Fibroblast of skin of back (primary cell): ENCODE data around the gene DNHD1.

Experiments
- DNase-seq: peaks from one replicate; pipeline ENCODE4 v3.0.0-alpha.2; 2013

The DNHD1 gene

DNA sequence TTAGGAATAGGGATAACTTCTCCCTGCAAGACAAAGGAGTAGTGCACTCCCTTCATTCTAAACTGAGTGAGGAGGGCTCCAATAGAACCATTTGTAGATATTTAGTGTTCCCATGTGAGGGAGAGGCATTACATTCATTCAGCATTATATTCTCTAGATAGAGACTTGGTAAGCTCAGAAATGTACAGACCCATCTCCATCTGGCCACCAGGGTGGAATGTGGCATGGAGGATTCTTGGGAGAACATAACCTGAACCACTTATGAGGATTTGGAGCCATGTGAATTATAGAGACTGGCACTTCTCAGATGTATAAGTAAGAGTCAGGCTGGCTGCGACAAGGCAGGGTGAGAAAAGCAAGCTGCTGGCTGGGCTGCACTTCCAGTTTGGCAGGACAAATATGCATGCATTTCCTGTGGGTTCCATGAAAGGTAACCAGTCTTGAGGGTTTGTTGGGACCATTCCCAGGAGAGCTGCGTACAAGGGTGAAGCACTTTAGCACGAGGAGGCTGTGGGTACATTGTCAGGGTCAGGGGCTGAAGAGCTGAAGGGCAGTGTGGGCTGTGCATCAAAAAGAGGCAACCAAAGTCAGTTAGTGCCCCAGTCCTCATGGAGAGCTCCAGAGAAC is 97.2 kb downstream of the DNHD1 start:
- DNase-seq: no peak

DNA sequence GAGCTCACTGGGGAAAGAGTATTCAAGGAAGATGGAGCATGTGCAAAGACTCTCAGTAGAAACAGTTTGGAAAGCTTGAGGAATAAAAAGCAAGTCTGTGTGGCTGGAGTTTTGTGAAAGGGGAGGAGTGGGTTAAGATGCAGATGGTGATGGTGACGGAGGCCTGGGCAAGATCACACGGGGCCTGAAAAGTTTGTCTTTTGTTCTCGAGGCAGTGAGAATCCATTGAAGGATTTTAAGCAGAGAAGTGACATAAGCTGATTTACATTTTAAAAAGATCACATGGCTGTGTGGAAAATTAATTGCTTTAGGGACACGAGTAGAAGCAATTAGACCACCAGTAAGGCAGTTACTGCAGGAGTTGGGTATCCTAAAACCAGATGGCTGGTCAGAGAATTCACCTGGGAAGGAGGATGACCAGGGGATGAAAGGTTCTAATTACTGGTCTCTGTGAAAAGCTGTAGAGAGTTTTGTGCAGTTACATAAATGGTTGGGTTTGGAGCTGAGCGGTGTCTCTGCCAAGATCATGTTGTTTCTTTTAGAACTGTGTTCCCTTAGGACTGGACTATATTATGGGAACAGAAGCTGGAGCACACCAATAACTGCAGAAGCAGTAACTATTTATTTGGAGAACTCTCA is 99.3 kb downstream of the DNHD1 start:
- no peak for DNase-seq

DNA sequence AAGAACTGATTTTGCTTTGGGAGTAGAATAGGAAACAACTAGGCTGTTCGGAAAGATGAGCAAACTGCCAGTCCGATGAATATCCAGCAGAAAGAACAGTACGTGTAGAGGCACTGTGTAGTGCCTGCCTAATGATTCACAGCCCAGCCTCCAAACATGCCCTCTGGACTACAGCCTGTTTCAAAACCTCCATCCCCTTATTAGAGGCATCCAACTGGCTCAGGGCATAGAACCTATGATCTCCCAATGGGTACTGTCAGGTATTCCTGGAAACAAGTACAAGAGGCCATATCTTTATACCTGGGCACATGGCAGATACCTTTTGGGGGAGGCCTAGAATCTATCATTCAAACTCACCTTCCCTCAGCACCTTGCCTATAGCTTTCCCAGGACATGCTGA is 101.5 kb downstream of the DNHD1 start:
- no peak for DNase-seq

DNA sequence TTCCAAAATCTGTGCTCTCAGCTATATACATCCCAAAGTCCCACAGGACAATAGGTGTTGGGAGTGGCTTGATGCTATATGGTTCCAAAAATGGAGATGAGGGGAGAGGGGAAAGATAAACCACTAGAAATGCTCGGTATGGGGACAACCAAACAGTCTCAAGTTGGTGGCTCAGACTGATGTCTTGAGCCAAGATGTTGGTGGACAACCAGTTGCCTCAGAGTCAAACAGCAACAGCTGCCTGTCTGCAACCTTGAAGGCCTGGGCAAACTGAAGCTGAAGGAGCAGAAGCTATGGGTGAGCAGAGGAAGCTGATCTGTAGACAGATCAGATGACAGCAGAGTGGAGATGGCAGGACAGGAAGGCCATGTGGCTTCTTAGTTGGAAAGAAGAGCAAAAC is 102.4 kb downstream of the DNHD1 start:
- no peak for DNase-seq

DNA sequence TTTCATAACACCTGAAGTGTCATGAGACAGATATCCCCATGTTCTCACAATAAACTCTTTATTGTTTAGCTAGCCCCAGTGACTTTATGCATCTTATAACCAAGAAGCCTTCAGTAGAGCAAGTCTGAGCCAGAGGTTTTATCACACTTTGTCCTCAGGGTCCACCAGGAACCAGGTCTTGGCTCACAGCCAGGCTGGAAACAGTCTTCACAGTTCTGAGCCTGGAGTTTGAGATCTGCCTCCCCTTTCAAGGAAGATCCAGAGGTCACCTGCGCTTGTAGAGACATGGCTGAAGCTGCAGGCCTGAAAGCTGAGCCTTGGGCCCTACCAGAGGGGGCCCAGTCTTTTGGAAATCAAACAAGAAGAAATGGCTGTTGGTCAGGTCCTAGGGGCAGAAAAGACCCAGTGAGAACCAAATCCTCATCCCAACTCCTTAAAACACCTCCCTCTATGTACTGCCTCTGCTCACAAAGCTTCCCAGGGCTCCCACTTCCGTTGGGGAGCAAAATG is 102.9 kb downstream of the DNHD1 start:
- no peak for DNase-seq

DNA sequence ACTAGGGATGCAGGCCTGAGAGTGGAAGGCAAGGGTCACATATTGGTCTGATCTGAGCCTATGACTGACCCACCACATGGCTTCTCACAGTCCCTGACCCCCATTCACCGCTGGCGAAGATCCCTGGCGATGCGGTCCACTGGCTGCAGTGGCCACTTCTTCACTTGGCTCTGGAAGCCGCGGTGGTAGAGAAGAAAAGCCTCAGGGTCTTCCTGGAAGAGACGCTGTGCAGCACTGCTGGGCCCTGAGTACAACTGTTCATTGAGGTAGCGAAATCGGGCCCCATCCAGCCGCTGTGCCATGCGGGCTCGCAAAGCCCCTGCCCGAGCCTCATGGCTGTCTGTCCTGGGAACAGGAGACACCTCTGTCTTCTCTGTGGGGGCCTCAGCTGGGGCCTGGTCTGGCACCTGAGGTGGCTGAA is 104.0 kb downstream of the DNHD1 start:
- DNase-seq: no peak

DNA sequence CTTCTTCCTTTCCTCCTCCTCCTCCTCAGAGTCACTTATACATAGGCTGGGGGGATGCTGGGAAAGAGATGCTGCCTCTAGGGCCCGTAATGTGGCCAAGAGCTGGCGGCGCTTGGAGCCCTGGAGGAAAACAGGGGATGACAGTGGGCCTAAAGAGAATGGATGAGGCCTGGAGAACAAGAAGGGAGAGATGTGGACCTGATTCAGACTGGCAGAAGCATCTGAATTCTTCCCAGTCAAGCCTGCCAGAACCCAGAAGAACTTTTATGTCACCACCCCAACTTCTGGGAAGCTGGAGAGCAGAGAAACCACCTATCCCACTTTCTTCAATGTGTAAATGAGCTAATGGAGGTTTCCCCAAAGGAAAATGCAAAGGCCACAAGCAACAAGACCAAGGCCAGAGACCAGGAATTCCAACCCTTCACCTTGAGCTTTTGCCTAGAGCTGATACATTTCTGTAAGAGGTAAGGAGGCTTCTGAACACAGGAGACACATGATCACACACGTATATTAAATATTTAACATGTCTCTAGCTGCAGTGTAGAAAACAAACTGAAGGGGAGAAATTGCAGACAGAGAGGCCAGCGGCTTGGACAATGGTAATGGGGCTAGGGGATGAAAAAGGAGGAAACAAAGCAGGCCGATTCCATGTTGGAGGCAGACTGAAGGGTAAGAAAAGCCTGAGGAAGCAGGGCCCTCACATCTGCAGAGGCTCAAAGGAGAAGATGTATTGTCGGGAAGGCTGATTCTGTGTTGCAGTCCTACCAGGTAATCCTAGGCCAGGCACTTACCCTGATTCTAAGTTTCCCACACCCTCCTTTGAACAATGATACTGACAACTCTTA is 105.2 kb downstream of the DNHD1 start:
- no peak for DNase-seq

DNA sequence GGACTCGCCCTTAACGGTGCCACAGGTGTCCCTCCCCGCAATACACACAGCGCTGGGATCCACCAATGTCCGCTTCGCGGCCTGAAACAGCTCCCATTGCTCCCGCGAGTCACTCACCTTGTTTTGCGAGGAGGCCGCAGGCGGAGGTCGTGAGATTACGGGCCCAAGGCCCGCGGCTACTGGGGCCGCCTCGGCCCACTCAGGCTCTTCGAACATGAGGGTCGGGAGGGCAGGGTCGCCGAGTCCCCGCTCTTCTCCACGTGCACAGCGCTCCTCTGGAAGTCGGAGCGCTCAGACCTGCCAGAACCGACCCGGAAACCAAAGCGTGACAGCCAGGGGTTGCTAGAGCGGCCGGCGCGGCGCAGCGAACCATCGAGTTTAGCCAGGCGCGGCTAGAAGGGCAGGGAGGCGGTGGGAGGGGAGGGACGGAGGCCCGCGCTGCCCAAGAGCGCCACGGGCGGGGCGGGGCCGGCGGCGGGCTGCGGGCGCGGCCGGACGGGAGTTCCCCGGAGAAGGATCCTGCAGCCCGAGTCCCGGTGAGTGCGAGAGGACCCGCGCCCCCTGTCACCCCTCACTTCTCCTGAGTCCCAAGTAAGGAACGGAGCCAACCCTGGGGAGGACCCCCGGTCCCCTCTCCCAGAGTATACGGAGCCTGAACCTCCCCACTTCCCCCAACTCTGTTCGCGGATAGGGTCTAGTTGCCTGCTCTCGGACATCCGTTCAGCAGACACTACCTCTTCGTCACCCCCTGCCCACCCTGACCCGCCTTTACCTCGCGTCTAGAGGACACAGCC is 106.4 kb downstream of the DNHD1 start, which contains the start of the genes ILK and RRP8:
Gene ILK, plus strand, starts transcription at position 488 of the 794 bp plus-strand sequence. CDS start 498 bp downstream, outside the sequence.
Gene RRP8, minus strand, starts transcription at position 330 of the 794 bp plus-strand sequence. Its CDS starts 114 bp downstream, at position 216.
- peak; percentile 90 for DNase-seq

DNA sequence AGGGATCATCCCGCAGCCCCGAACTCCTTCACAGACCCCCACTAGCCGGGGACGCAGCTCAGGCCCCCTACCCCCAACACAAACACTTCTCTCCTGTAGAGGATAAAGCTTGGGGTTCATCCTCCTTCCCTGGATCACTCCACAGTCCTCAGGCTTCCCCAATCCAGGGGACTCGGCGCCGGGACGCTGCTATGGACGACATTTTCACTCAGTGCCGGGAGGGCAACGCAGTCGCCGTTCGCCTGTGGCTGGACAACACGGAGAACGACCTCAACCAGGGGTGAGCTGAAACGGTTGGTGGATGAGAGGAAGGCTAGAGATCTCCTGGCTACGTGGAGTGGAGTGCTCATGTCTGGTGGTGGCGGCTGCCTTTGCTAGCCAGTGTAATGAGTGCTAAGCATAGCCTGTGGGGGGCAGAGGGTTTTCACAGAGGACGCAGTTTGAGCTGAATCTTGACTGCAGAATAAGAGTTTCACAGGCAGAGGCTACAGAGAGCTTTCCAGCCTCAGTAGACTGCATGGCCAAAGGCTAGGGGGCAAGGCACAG is 107.1 kb downstream of the DNHD1 start:
- DNase-seq: peak; percentile 66

DNA sequence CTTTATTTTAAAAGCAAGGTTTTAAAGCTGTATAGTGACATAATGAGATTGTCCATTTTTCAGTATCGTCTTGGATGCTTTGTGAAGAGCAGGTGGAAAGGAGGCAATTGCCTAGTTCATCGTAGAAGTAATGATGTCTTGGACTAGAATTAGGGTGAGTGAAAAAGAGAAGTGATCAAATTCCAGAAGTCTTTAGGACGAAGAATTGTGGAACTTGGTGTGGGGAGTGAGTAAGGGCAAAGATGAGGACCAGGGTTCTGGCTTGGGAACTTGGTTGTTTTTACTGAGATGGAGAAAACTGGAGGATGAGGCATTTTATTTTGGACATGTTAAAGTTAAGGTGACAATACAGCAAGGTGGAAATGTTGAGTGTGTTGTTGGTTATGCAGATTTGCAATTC is 107.7 kb downstream of the DNHD1 start:
- DNase-seq: no peak

DNA sequence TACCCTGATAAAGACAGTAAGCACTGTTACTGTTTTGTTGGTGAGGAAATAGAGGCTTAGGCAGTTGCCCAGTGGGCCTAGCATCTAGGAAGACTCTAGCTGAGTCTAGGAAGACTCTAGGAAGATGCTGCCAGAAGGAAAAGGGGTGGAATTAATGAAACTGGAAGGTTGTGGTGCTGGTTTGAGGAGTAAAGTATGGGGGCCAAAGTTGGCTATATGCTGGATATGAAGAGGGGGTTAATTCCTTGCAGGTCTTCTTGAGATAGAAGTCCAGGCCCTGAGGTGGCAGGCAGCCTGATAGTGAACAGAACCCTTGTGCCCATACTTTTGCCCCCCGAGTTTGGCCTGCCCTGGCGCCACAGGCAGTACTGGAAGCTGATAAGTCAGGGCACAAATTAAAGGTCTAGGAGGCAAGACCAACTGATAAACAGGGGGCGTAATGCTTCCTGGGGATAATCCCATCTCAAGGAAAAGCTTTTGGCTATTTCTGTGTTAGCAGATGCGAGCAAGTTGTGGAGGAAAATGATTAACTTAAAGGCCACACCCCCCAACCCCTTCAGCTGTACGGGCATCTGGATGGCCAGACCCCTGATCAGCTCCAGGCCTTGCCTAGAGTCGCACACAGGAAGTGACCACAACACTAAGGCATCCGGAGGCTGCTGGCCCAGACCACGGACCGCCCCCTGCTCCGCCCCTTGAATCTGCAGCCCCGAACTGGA is 109.5 kb downstream of the DNHD1 start:
- peak; percentile 96 for DNase-seq

DNA sequence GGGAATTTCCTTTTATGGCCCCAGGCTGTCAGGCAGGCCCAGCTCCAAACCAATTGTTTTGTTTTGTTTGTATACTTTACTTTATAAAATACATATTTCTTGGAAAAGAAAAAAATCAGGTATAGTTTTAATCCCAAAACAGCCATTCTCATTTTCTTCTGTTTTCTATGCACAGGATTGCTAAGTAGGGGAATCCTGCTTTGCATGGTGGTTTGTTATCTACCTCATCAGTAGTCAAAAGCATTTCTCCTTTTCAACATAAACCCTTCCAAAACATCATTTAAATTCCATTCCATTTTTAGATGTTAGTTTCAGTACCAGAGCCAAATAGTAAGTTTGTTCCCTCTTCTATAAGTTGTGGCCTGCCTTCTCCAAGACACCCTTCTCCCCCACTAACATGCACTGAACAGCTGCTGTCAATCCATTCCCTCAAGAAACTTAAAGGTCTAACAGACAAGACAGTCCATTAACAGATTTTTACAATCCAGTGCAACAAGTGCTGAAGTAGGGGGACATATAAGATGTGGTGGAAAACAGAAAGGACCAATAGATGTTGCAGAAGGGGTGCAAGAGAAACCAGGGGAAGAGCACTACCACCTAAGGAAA is 110.2 kb downstream of the DNHD1 start:
- DNase-seq: peak; percentile 47

DNA sequence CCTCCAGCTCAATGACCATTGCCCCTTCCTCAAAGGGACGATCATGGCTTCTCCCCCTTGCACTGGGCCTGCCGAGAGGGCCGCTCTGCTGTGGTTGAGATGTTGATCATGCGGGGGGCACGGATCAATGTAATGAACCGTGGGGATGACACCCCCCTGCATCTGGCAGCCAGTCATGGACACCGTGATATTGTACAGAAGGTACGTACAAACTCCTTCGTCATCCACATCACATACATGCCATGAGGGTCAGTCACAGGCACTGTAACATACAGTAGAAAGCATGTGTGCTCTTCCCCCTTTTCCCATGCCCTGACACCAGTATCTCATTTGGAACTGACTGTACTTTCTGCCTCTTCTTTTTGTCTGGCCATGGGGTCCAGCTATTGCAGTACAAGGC is 110.9 kb downstream of the DNHD1 start:
- no peak for DNase-seq

DNA sequence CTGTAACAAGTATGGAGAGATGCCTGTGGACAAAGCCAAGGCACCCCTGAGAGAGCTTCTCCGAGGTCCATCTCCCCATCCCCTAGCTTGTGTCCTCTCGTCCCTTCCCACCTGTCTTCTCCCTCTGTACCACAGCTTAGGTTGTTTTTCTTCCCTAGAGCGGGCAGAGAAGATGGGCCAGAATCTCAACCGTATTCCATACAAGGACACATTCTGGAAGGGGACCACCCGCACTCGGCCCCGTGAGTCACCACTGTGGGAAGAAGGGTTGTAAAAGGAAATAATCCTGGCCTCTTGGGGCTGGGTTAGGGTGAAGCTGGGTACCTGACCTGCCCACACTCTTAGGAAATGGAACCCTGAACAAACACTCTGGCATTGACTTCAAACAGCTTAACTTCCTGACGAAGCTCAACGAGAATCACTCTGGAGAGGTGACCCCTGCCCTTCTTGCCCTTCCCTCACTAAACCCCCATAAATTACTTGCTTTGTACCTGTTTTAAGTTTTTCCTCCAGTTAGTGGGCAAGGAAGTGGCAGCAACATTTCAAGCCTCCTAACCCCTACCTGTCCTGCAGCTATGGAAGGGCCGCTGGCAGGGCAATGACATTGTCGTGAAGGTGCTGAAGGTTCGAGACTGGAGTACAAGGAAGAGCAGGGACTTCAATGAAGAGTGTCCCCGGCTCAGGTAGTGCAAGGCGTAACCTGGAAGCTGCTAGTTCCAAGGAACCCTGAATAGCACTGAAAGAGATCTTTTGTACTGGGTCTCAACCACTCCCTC is 111.8 kb downstream of the DNHD1 start:
- peak; percentile 45 for DNase-seq

DNA sequence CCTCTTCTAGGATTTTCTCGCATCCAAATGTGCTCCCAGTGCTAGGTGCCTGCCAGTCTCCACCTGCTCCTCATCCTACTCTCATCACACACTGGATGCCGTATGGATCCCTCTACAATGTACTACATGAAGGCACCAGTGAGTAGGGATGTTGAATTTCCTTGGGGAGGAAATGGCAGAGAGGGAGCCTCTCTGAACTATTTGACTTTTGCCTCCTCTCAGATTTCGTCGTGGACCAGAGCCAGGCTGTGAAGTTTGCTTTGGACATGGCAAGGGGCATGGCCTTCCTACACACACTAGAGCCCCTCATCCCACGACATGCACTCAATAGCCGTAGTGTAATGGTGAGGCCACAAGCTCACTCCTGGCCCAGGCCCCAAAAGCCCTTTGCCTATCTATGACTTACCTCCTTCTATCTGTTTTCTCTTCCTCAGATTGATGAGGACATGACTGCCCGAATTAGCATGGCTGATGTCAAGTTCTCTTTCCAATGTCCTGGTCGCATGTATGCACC is 112.5 kb downstream of the DNHD1 start:
- DNase-seq: no peak

DNA sequence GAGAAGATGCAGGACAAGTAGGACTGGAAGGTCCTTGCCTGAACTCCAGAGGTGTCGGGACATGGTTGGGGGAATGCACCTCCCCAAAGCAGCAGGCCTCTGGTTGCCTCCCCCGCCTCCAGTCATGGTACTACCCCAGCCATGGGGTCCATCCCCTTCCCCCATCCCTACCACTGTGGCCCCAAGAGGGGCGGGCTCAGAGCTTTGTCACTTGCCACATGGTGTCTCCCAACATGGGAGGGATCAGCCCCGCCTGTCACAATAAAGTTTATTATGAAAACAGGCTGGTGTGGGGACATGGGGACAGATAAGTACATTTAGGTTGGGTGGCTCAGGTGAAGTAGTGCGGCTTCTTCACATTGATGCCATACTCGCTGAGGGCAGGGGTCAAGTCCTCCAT is 113.5 kb downstream of the DNHD1 start:
- no peak for DNase-seq

DNA sequence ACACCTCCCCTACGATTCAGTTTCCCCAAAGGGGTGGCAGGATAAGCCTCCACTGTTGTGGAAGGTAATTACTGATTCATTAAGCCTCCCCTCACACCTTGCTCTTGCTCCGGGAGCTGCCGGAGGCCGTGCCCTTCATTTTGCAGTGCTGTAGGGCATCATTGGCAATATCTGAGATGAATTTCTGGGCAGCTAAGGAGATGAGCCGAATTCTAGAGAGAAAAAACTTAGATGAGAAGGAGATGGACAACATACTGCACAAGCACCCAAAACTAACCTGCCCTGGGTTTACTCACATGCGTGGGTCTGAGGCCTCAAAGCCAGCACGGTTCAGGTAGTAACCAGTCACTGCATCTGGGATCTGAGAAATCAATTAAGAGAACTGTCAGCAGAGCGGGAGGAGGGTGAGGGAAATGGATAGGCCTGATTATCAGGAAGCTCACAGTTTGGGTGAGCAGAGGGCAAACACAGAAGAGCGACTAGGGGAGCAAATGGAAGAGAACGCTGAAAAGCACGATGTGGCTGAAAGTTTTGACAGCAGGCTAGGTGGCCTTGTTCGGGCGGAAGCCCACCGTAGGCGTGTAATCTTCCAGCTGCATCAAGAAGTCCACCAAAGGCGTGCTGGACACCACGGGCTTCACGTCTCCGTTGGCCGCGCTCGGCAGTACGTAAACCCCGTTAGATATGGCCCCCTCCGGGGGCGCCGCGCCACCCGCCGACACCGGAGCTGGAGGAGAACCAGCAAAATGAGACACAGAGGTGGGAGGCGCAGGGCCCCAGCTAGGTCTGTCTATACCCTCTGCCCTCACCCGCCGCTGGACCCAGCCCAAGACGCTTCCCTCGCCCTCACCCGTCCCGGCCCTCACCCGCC is 114.2 kb downstream of the DNHD1 start:
- peak; percentile 25 for DNase-seq

DNA sequence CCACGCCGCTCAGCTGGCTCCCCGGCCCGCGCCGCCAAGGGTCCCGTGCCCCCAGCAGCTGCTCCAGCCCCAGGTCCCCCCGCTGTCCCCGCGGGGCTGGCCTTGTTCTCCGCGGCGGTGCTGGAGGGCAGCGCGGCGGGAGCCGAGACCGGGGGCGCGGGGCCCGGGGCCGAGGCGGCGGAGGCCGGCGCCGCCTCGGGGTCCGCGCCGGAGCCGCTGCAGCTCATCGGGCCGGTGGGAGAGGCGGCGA is 114.8 kb downstream of the DNHD1 start:
- no peak for DNase-seq
